WTC11 (cell line): Measurements from ENCODE around the gene ZNF232.
"Not testable (repeated sequence)": the region's sequence is repeated elsewhere in the genome, so short reads cannot be mapped to it uniquely, and the experiment has no call there.

Source experiments
- ATF6 ChIP-seq: sonication (generic); formaldehyde crosslinking; IDR thresholded peaks from 2 replicates; pipeline ENCODE4 v1.8.1; 2023; ENCODE audit warnings: mild to moderate bottlenecking, missing genetic modification reagents
- CDX4 ChIP-seq: fragments of 250-450 bp; sonication (Bioruptor Pico); IDR thresholded peaks from 2 replicates; pipeline ENCODE4 v1.9.0; 2021; ENCODE audit warnings: moderate library complexity, mild to moderate bottlenecking, inconsistent platforms, borderline replicate concordance
- CTCF ChIP-seq: fragments of 200-600 bp; IDR thresholded peaks from 2 replicates; pipeline ENCODE4 v1.8.0; 2022; ENCODE audit warnings: antibody characterized with exemption
- FOXJ3 ChIP-seq: sonication (generic); formaldehyde crosslinking; IDR thresholded peaks from 2 replicates; pipeline ENCODE4 v1.9.0; 2021; ENCODE audit warnings: missing genetic modification reagents, mild to moderate bottlenecking, borderline replicate concordance
- GTF2I ChIP-seq: fragments of 250-450 bp; sonication (Bioruptor Pico); conservative IDR thresholded peaks from 2 replicates; pipeline ENCODE4 v1.4.0; 2021; ENCODE audit warnings: mild to moderate bottlenecking
- MAX ChIP-seq: sonication (generic); formaldehyde crosslinking; IDR thresholded peaks from 2 replicates; pipeline ENCODE4 v1.8.0; 2022; ENCODE audit warnings: mild to moderate bottlenecking, missing genetic modification reagents
- NFATC4 ChIP-seq: fragments of 250-450 bp; sonication (Bioruptor Pico); IDR thresholded peaks from 2 replicates; pipeline ENCODE4 v1.9.0; 2021; ENCODE audit warnings: mild to moderate bottlenecking
- NR1H2 ChIP-seq: sonication (generic); formaldehyde crosslinking; IDR thresholded peaks from 2 replicates; pipeline ENCODE4 v1.9.0; 2021; ENCODE audit warnings: mild to moderate bottlenecking, moderate library complexity, missing genetic modification reagents
- PRDM15 ChIP-seq: sonication (generic); formaldehyde crosslinking; IDR thresholded peaks from 2 replicates; pipeline ENCODE4 v1.8.0; 2022; ENCODE audit warnings: missing genetic modification reagents
- TCF7 ChIP-seq: sonication (generic); formaldehyde crosslinking; IDR thresholded peaks from 2 replicates; pipeline ENCODE4 v1.8.0; 2022; ENCODE audit warnings: mild to moderate bottlenecking, low read depth, missing genetic modification reagents, moderate library complexity
- TP53 ChIP-seq: sonication (generic); formaldehyde crosslinking; IDR thresholded peaks from 2 replicates; pipeline ENCODE4 v1.8.1; 2023; ENCODE audit warnings: mild to moderate bottlenecking, missing genetic modification reagents
- ZBTB21 ChIP-seq: sonication (generic); formaldehyde crosslinking; IDR thresholded peaks from 2 replicates; pipeline ENCODE4 v1.8.1; 2023; ENCODE audit warnings: mild to moderate bottlenecking, missing genetic modification reagents, borderline replicate concordance
- ZNF138 ChIP-seq: sonication (generic); formaldehyde crosslinking; conservative IDR thresholded peaks from 2 replicates; pipeline ENCODE4 v1.8.1; 2022; ENCODE audit warnings: mild to moderate bottlenecking, moderate library complexity, missing genetic modification reagents
- ZNF425 ChIP-seq: fragments of 250-450 bp; sonication (Bioruptor Pico); conservative IDR thresholded peaks from 2 replicates; pipeline ENCODE4 v1.9.0; 2021; ENCODE audit warnings: mild to moderate bottlenecking

- TF ChIP-seq TP53 (CRISPR knock-in tag); PRDM15; NFATC4 (CRISPR knock-in tag); CTCF; ATF6 (CRISPR knock-in tag); FOXJ3 (CRISPR knock-in tag); GTF2I; ZNF138 (CRISPR knock-in tag); ZBTB21 (CRISPR knock-in tag); TCF7 (CRISPR knock-in tag); MAX; ZNF425 (CRISPR knock-in tag); CDX4; NR1H2 (CRISPR knock-in tag): not testable (repeated sequence)
Observed at GRCh38 chr17:5128387-5128786, 16.7 kb upstream of the ZNF232 start.
